CD4-positive, alpha-beta T cell treated with Interleukin-4 for 4 hours (primary cell): ENCODE measurements around the gene LARGE2.

ENCODE experiments used
- DNase-seq: peaks from one replicate; pipeline ENCODE4 v3.0.0-alpha.2; 2020

LARGE2 gene

GRCh38 chr11:45922425-45923082, at the start of gene LARGE2:
LARGE2 (plus strand) TSS chr11:45922656; CDS start chr11:45922883, 227 bp downstream.
- no peak for DNase-seq

GRCh38 chr11:45876401-45876800, 46.1 kb upstream of the LARGE2 start:
- no peak for DNase-seq

- DNase-seq, result no peak
These were observed 45.2 kb upstream of the LARGE2 start for GRCh38 chr11:45877221-45877620.

GRCh38 chr11:45877845-45878244, 44.6 kb upstream of the LARGE2 start:
- no peak for DNase-seq

- DNase-seq, result no peak
These were observed 42.4 kb upstream of the LARGE2 start for GRCh38 chr11:45879803-45880686.

- DNase-seq, result no peak
These were observed 41.5 kb upstream of the LARGE2 start for GRCh38 chr11:45880772-45881570.

- no peak for DNase-seq
These were observed 40.6 kb upstream of the LARGE2 start for GRCh38 chr11:45881708-45882368.

- no peak for DNase-seq
These were observed 37.8 kb upstream of the LARGE2 start for GRCh38 chr11:45884596-45885185.

- DNase-seq, result peak; percentile 31
These were observed 37.1 kb upstream of the LARGE2 start, which contains the start of gene MAPK8IP1 for GRCh38 chr11:45885274-45885920. MAPK8IP1 (plus strand) TSS chr11:45885651; CDS start chr11:45885821, 170 bp downstream.

- DNase-seq, result no peak
These were observed 36.3 kb upstream of the LARGE2 start for GRCh38 chr11:45885921-45886721.

GRCh38 chr11:45886816-45887520, 35.5 kb upstream of the LARGE2 start:
- no peak for DNase-seq

- no peak for DNase-seq
These were observed 34.9 kb upstream of the LARGE2 start for GRCh38 chr11:45887587-45887986.

GRCh38 chr11:45889555-45889954, 32.9 kb upstream of the LARGE2 start:
- no peak for DNase-seq

- no peak for DNase-seq
These were observed 32.5 kb upstream of the LARGE2 start for GRCh38 chr11:45889966-45890365.

- DNase-seq, result no peak
These were observed 31.4 kb upstream of the LARGE2 start for GRCh38 chr11:45890886-45891550.

GRCh38 chr11:45892856-45893255, 29.6 kb upstream of the LARGE2 start:
- DNase-seq, result no peak

- no peak for DNase-seq
These were observed 27.8 kb upstream of the LARGE2 start for GRCh38 chr11:45894555-45895247.

GRCh38 chr11:45895553-45896259, 26.8 kb upstream of the LARGE2 start:
- DNase-seq, result no peak
